Prostate gland (tissue), 2 donors: ENCODE results near the gene BAIAP2. TPM values are rescaled to one million over a fixed set of nuclear protein-coding genes. Genes with fewer than 3 reads are reported as not detected.
A peak's percentile ranks its signal among the peaks of the same experiment; 100 is the strongest.

ENCODE experiments used
- DNase-seq: peaks from one replicate; pipeline ENCODE4 v3.0.0-alpha.2; 2019; ENCODE audit warnings: low spot score
- H3K27ac ChIP-seq, 2 donors: fragments of 200-600 bp; sonication (generic); 2 replicates each; pipeline ENCODE4 v1.5.1; 2017 to 2019
- H3K27me3 ChIP-seq: fragments of 200-600 bp; sonication (generic); replicated peaks from 2 replicates; pipeline ENCODE4 v1.5.1; 2019; ENCODE audit not compliant: insufficient read depth
- H3K36me3 ChIP-seq, 2 donors: fragments of 200-600 bp; sonication (generic); 1 replicate in 1 of 2; 2 replicates in 1 of 2; pipeline versions ENCODE4 v1.5.1 to v1.8.1; 2017 to 2019
- H3K4me1 ChIP-seq: fragments of 200-600 bp; sonication (generic); replicated peaks from 2 replicates; pipeline ENCODE4 v1.5.1; 2019
- H3K4me3 ChIP-seq, 2 donors: fragments of 200-600 bp; sonication (generic); 2 replicates each; pipeline ENCODE4 v1.5.1; 2017 to 2019
- H3K9me3 ChIP-seq: fragments of 200-600 bp; sonication (generic); 2 replicates; pipeline ENCODE4 v1.5.1; 2017
- CTCF ChIP-seq, 4 experiments: fragments of 200-600 bp in 2 of 4; fragments of 450-650 bp in 2 of 4; sonication (generic) in 2 of 4; IDR thresholded peaks; 1 replicate in 3 of 4; 2 replicates in 1 of 4; pipeline ENCODE4 v1.5.1; 2016 to 2019; ENCODE audit warnings: antibody characterized with exemption in 4 of 4, mild to moderate bottlenecking in 2 of 4, moderate library complexity in 2 of 4
- POLR2A ChIP-seq: fragments of 450-650 bp; IDR thresholded peaks from one replicate; pipeline ENCODE4 v1.6.1; 2016; ENCODE audit warnings: antibody characterized with exemption, mild to moderate bottlenecking
- POLR2AphosphoS5 ChIP-seq: sonication (generic); formaldehyde crosslinking; IDR thresholded peaks from one replicate; pipeline ENCODE4 v1.6.1; 2017; ENCODE audit warnings: antibody characterized with exemption
- WGBS: methylation state at CpG from one replicate; pipeline ENCODE4 v1.1.5; 2018; 5-methylcytosine and 5-hydroxymethylcytosine counted together
- intact Hi-C: fragments of 100-400 bp; cut with DNase I; formaldehyde crosslinking; loops from one replicate; pipeline ENCODE4 v1.14.2; 2022
- total RNA-seq, 2 donors: library from RNA; depleted of rRNA; stranded (reverse); fragments of >200 nt; gene quantifications; one replicate each; pipeline ENCODE4 v1.1.0, GENCODE V29; 2016

Gene BAIAP2
- total RNA-seq, 2 donors from 2014 or later: 125 to 148 TPM

GRCh38 chr17:81054308-81054707 lies 19.4 kb downstream of the BAIAP2 start:
- TF ChIP-seq CTCF (IDR thresholded peaks at IDR 0.05) (no peak), POLR2AphosphoS5 (no peak), POLR2A (no peak)
- 92% methylated on average over 10 of the region's 12 CpGs for WGBS
- H3K36me3 ChIP-seq: no peaks in the 10 kb centered on the region
- H3K4me1 ChIP-seq: peaks cover 69% of the 10 kb centered on the region
- no peaks in the 10 kb centered on the region for H3K9me3 ChIP-seq
- H3K4me3 ChIP-seq: no peak overlapping the region
- intact Hi-C loops: no loop called here
- H3K27ac ChIP-seq: peak overlapping the region in 1 of 2 donors; percentile 66
- no peak for DNase-seq
- no peaks in the 10 kb centered on the region for H3K27me3 ChIP-seq

- 86% methylated on average over 17 of the region's 17 CpGs for WGBS
- Histone ChIP-seq H3K4me3 (no peak overlapping the region), H3K9me3 (no peaks in the 10 kb centered on the region), H3K27ac (peak overlapping the region; percentile 50 to 66), H3K27me3 (no peaks in the 10 kb centered on the region), H3K4me1 (peaks cover 69% of the 10 kb centered on the region), H3K36me3 (no peaks in the 10 kb centered on the region)
- intact Hi-C loops: loop anchor here (5.0 kb wide), 1 partner anchor 42 kb away; no protein-coding TSS in a partner anchor
- no peak for DNase-seq
- TF ChIP-seq POLR2AphosphoS5: no peak
- no peak for TF ChIP-seq POLR2A
- TF ChIP-seq CTCF (IDR thresholded peaks at IDR 0.05): no peak
These were observed 20.0 kb downstream of the BAIAP2 start for GRCh38 chr17:81054881-81055370.

- Histone ChIP-seq H3K27ac (peak overlapping the region; percentile 96 to 98), H3K27me3 (no peaks in the 10 kb centered on the region), H3K36me3 (no peaks in the 10 kb centered on the region), H3K4me3 (no peak overlapping the region), H3K4me1 (peaks cover 64% of the 10 kb centered on the region), H3K9me3 (no peaks in the 10 kb centered on the region)
- intact Hi-C loops: loop anchor here (5.0 kb wide), 1 partner anchor 41 kb away; no protein-coding TSS in a partner anchor
- TF ChIP-seq CTCF (IDR thresholded peaks at IDR 0.05): no peak
- TF ChIP-seq POLR2AphosphoS5: no peak
- no peak for TF ChIP-seq POLR2A
- DNase-seq: no peak
- 89% methylated on average over 19 of the region's 19 CpGs for WGBS
These were observed 21.4 kb downstream of the BAIAP2 start for GRCh38 chr17:81056312-81056711.

GRCh38 chr17:81057079-81057730 lies 22.3 kb downstream of the BAIAP2 start:
- peak; percentile 97 for DNase-seq
- Histone ChIP-seq H3K36me3 (no peaks in the 10 kb centered on the region), H3K4me3 (no peak overlapping the region), H3K27ac (peak overlapping the region; percentile 96 to 98), H3K27me3 (no peaks in the 10 kb centered on the region), H3K9me3 (no peaks in the 10 kb centered on the region), H3K4me1 (peaks cover 66% of the 10 kb centered on the region)
- 18% methylated on average over 14 of the region's 14 CpGs for WGBS
- TF ChIP-seq POLR2AphosphoS5: peak; percentile 100
- peak; percentile 25 for TF ChIP-seq POLR2A
- peak in 1 of 4 experiments; percentile 9 for TF ChIP-seq CTCF (IDR thresholded peaks at IDR 0.05)
- intact Hi-C loops: loop anchor here (5.0 kb wide), 1 partner anchor 40 kb away; no protein-coding TSS in a partner anchor

GRCh38 chr17:81057777-81058176 lies 22.8 kb downstream of the BAIAP2 start:
- Histone ChIP-seq H3K27me3 (no peaks in the 10 kb centered on the region), H3K9me3 (no peaks in the 10 kb centered on the region), H3K36me3 (no peaks in the 10 kb centered on the region), H3K27ac (peak overlapping the region; percentile 96 to 98), H3K4me3 (no peak overlapping the region), H3K4me1 (peaks cover 66% of the 10 kb centered on the region)
- DNase-seq: no peak
- no peak for TF ChIP-seq POLR2AphosphoS5
- TF ChIP-seq POLR2A: no peak
- TF ChIP-seq CTCF (IDR thresholded peaks at IDR 0.05): no peak
- intact Hi-C loops: loop anchor here (5.0 kb wide), 1 partner anchor 40 kb away; no protein-coding TSS in a partner anchor
- 51% methylated on average over 12 of the region's 12 CpGs for WGBS
